Kidney (tissue), 14 donors: ENCODE measurements around the gene LYPD4. TPM values are rescaled to one million over a fixed set of nuclear protein-coding genes. Genes with fewer than 3 reads are reported as not detected.

Experiments
- DNase-seq, 5 donors: peaks; one replicate each; pipeline ENCODE4 v3.0.0-alpha.2; 2013 to 2020
- FAIRE-seq: peaks from 2 replicates; lab custom pipeline; 2012; peaks lifted over from hg19 to GRCh38; lab: Jason Lieb, UNC
- H3K27ac ChIP-seq, 2 donors: one replicate each; pipeline ENCODE4 v1.7.0; 2013; ENCODE audit warnings: low read depth in 2 of 2, low read length in 2 of 2, inconsistent platforms in 1 of 2
- H3K27me3 ChIP-seq: one replicate; pipeline ENCODE4 v1.7.1; 2013; ENCODE audit warnings: low read length, inconsistent platforms; ENCODE audit not compliant: control insufficient read depth, insufficient read depth
- H3K36me3 ChIP-seq, 3 donors: one replicate each; pipeline versions ENCODE4 v1.7.0 to v1.7.1; 2013; ENCODE audit warnings: low read length in 3 of 3, control low read depth in 1 of 3, inconsistent platforms in 1 of 3; ENCODE audit not compliant: insufficient read depth in 3 of 3, control insufficient read depth in 2 of 3
- H3K4me1 ChIP-seq, 3 donors: one replicate each; pipeline versions ENCODE4 v1.7.0 to v1.7.1; 2013; ENCODE audit warnings: low read length in 3 of 3, inconsistent platforms in 1 of 3, low read depth in 1 of 3; ENCODE audit not compliant: control insufficient read depth in 2 of 3, insufficient read depth in 2 of 3
- H3K4me3 ChIP-seq, 3 donors: one replicate each; pipeline versions ENCODE4 v1.7.0 to v1.8.1; 2013; ENCODE audit warnings: low read length in 3 of 3, control low read depth in 1 of 3, inconsistent platforms in 1 of 3
- H3K9ac ChIP-seq, 3 donors: one replicate each; pipeline versions ENCODE4 v1.7.0 to v1.7.1; 2013; ENCODE audit warnings: low read length in 3 of 3, control low read depth in 1 of 3, inconsistent platforms in 1 of 3
- H3K9me3 ChIP-seq, 3 donors: one replicate each; pipeline versions ENCODE4 v1.7.0 to v1.7.1; 2013; ENCODE audit warnings: low read length in 3 of 3, control low read depth in 1 of 3, inconsistent platforms in 1 of 3; ENCODE audit not compliant: control insufficient read depth in 2 of 3, insufficient read depth in 1 of 3
- intact Hi-C: fragments of 100-400 bp; cut with DNase I; formaldehyde crosslinking; loops from one replicate; pipeline ENCODE4 v1.11.1; 2022
- polyA plus RNA-seq: library from polyadenylated mRNA; stranded (reverse); fragments of 350-450 nt; fragmentation: Illumina TruSeq; extraction: RNeasy Lipid Tissue Mini Kit (QIAGEN cat#74804); gene quantifications from one replicate; pipeline ENCODE4 v1.2.3, GENCODE V29; 2014; ENCODE audit warnings: low read depth, low replicate concordance; ENCODE audit not compliant: insufficient read depth
- total RNA-seq: library from RNA; stranded (reverse); fragmentation: NEBNext Ultra II Directional; extraction: Animal tissue kit (Norgen Biotek cat#: 25700); gene quantifications from one replicate; pipeline ENCODE4 v1.2.1, GENCODE V29; 2021
- TF ChIP-seq, protein P1 (sequence below): IDR thresholded peaks from 3 replicates; pipeline ENCODE4 v1.5.1; 2012; ENCODE audit warnings: mild to moderate bottlenecking, moderate library complexity, borderline replicate concordance; ENCODE audit not compliant: insufficient read depth; ENCODE audit errors: extremely low read depth
- donor health status: control.
- donor health status: control.
- donor health status: control.
- donor health status: control.
- donor health status: control.
- donor health status: DM: yes; HTN: yes; CAD: no.
- donor health status: Normal renal cell carcinoma (clear cell type).

The LYPD4 gene
- total and polyA plus RNA-seq, 2 donors from 2014 or later = not detected

DNA sequence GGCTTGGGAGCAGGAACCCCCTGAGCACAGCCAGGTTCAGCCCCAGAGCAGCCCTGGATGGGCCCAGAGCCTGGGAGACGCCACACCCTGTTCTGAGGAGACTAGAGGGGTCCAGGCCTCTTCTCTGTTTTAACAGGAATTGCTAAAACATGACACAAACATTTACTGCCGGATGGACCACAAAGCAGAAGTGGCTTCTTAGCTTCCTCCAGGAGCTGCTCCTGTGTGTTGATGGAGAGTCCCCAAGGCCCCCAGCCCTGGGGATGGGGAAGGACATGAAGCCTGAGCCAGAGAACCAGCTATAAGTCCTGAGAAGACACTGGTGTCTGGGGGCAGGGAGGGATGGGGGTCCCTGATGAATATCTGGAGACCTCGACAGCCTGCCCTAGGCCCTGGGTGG is 33.4 kb downstream of the LYPD4 start:
- Histone ChIP-seq H3K4me1 (no peaks in the 10 kb centered on the region), H3K4me3 (no peak overlapping the region), H3K9me3 (no peaks in the 10 kb centered on the region), H3K27me3 (no peaks in the 10 kb centered on the region), H3K27ac (no peak overlapping the region), H3K9ac (no peak overlapping the region), H3K36me3 (no peaks in the 10 kb centered on the region)
- DNase-seq (no peak), FAIRE-seq (no peak)
- TF ChIP-seq, protein P1, sequence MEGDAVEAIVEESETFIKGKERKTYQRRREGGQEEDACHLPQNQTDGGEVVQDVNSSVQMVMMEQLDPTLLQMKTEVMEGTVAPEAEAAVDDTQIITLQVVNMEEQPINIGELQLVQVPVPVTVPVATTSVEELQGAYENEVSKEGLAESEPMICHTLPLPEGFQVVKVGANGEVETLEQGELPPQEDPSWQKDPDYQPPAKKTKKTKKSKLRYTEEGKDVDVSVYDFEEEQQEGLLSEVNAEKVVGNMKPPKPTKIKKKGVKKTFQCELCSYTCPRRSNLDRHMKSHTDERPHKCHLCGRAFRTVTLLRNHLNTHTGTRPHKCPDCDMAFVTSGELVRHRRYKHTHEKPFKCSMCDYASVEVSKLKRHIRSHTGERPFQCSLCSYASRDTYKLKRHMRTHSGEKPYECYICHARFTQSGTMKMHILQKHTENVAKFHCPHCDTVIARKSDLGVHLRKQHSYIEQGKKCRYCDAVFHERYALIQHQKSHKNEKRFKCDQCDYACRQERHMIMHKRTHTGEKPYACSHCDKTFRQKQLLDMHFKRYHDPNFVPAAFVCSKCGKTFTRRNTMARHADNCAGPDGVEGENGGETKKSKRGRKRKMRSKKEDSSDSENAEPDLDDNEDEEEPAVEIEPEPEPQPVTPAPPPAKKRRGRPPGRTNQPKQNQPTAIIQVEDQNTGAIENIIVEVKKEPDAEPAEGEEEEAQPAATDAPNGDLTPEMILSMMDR = no peak
- intact Hi-C loops = no loop called here

DNA sequence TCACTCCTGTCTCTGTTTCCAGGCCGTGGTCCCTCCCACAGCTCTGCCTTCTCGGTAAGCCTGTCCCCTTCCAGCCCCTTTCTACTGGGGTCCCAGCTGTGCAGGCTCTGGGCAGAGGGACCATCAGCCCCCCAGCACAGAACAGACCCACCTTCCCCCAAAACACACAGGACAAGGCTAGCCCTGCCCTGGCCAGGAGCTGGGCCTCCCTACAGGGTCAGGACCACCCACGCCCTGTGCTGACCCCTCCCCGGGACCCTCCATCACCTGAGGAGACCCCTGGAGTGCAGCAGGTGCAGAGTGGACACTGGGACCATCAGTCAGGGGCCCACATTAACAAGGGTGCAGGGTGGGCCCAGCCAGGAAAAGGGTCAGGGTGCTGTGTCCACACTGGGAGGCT is 34.2 kb downstream of the LYPD4 start:
- H3K27ac ChIP-seq = no peak overlapping the region
- no peak overlapping the region for H3K4me3 ChIP-seq
- H3K36me3 ChIP-seq = no peaks in the 10 kb centered on the region
- TF ChIP-seq, protein P1 = no peak
- intact Hi-C loops = no loop called here
- no peaks in the 10 kb centered on the region for H3K4me1 ChIP-seq
- H3K9ac ChIP-seq = no peak overlapping the region
- no peaks in the 10 kb centered on the region for H3K9me3 ChIP-seq
- H3K27me3 ChIP-seq = no peaks in the 10 kb centered on the region
- FAIRE-seq (no peak), DNase-seq (no peak)

DNA sequence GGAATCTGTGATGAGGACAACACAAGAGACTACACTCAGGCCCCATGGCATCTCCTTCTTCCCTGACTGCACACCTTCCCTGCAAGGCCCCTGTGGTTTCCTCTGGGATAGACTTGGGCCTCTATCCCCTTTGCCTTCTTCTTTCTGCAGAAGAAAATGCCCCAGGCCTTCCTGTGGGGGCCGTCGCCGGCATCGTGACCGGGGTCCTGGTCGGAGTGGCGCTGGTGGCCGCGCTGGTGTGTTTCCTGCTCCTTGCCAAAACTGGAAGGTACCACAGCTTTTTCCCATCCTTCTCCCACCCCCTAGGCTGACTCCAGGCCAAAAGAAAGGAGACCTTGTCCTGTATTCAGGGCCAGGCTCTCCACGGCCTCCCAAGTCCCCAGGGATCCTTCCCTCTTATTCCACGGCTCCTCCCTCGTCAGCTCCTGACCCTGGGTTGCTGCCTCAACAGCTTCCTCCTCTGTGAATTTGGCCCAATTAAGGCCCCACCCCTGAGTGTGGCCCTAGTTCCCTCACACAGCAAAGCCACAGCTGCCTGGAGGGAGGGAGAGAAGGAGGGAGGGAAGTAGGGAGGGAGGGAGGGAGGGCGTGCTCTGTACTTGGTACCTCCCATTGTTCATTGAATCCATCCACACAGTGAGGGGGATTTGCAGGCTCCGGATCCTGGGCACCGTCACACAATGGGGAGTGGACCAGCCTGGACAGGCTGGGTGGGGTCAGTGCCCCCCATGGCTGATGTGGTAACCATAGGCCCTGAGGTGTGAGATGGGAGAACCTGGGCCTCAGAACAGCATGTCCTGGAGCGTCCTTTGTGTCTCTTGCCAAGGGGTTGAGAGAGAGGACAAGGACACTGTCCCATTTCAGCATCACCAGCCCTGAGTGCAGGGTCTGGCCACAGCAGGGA is 35.6 kb downstream of the LYPD4 start:
- Histone ChIP-seq H3K27ac (no peak overlapping the region), H3K9ac (no peak overlapping the region), H3K4me1 (no peaks in the 10 kb centered on the region), H3K9me3 (no peaks in the 10 kb centered on the region), H3K27me3 (no peaks in the 10 kb centered on the region), H3K4me3 (no peak overlapping the region), H3K36me3 (no peaks in the 10 kb centered on the region)
- intact Hi-C loops = no loop called here
- FAIRE-seq = no peak
- DNase-seq = no peak
- TF ChIP-seq, protein P1 = no peak
